Measurements from ENCODE around the gene LZTR1. TPM values are rescaled to one million over a fixed set of nuclear protein-coding genes. Genes with fewer than 3 reads are reported as not detected.

LZTR1 gene
- total and polyA plus RNA-seq, 2 donors (not counting 3 experiments of a cell fraction or from before 2014, with no cell fraction given), result 56.6 to 86.8 TPM

DNA sequence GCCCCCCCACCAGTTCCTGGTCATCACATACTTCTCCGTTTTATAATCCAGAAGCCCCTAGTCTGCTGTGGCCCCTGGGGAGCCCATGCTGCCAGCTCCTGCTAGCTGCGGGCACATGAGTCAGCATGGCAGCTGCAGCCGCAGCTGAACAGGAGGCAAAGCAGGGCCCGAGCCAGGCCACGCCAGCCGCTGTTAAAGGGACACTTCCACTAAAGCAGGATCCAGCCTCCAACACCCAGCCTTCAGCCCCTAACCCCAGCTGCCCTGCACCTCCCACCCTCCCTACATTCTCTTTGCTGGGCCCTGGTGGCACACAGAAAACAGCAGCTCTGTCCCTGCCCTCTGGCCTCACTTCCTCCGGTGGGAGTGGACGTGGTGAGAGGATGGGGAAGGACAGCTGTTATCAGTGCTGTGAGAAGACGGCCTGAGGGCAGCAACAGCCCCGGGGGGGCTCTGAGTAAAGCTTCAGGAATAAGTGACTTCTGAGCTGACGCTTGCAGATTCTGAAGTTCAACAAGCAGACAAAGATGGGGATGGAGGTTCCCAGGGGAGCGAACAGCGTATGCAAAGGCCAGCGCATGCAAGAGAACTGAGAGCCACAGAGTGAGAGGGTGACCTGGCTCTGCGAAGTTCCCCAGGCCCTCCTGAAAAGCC lies 63.0 kb downstream of the LZTR1 start:
- no peaks in the 10 kb centered on the region for H3K27me3 ChIP-seq (ENCODE audit: control insufficient read depth in 2 of 2, insufficient read depth in 2 of 2, low read length in 2 of 2)
- no peaks in the 10 kb centered on the region for H3K9me3 ChIP-seq (replicated peaks; ENCODE audit: control insufficient read depth, insufficient read depth, low read length)
- dilution Hi-C loops (cut with MboI; ENCODE audit: extremely low pct_ligation_motif_present, low sequenced_read_pairs), result no loop called here
- intact Hi-C loops (cut with micrococcal nuclease), result loop anchor here (1.0 to 2.0 kb wide), 2 partner anchors 30 to 43 kb away; partner anchors contain the start of genes P2RX6 and THAP7
- no peaks in the 10 kb centered on the region for H3K9me1 ChIP-seq (replicated peaks; ENCODE audit: control insufficient read depth, extremely low read depth, insufficient read depth, low read length)
- peak overlapping the region; percentile 90 for H2AFZ ChIP-seq (ENCODE audit: low read depth, low read length)
- FAIRE-seq, result peak; percentile 15
- peaks cover 5% of the 10 kb centered on the region for H3K4me1 ChIP-seq (ENCODE audit: control insufficient read depth, extremely low read depth, insufficient read depth, low read length)
- BruUV-seq (replicated peaks), result no TSS peak
- H3K79me2 ChIP-seq (ENCODE audit: control insufficient read depth, insufficient read depth, low read length), result no peaks in the 10 kb centered on the region
- H3K4me3 ChIP-seq (replicated peaks in 1 of 3; ENCODE audit: insufficient read depth in 1 of 3, low read depth in 1 of 3, low read length in 3 of 3), result peak overlapping the region in 1 of 3 experiments; percentile 30
- ChIA-PET POLR2A (no interaction called here), CTCF (interaction anchor here (1.5 kb wide), 2 partner anchors 57 to 58 kb away, joined by 3 read pairs; no protein-coding TSS in a partner anchor)
- no peak overlapping the region for H3K27ac ChIP-seq (ENCODE audit: insufficient read depth, low read depth, low read length)
- TF ChIP-seq, protein P1, sequence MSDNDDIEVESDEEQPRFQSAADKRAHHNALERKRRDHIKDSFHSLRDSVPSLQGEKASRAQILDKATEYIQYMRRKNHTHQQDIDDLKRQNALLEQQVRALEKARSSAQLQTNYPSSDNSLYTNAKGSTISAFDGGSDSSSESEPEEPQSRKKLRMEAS (IDR thresholded peaks at IDR 0.05; ENCODE audit: insufficient read depth, insufficient read length), result no peak
- TF ChIP-seq JUN (IDR thresholded peaks at IDR 0.05; ENCODE audit: borderline replicate concordance, insufficient read depth, insufficient read length, low read depth) (no peak), MYC (IDR thresholded peaks at IDR 0.05; ENCODE audit: low read depth, low read length) (no peak), GATA2 (IDR thresholded peaks at IDR 0.05; ENCODE audit: insufficient read depth, insufficient read length, low read depth, low read length) (no peak), FOS (IDR thresholded peaks at IDR 0.05; ENCODE audit: borderline replicate concordance, insufficient read depth, low read length) (no peak), POLR2AphosphoS5 (IDR thresholded peaks at IDR 0.05; ENCODE audit: insufficient read depth, low read depth, low read length) (no peak), POLR2A (IDR thresholded peaks at IDR 0.05; ENCODE audit: low read depth, low read length) (no peak), EZH2 (IDR thresholded peaks at IDR 0.05; ENCODE audit: borderline replicate concordance, low read depth, low read length, severe bottlenecking) (no peak)
- TF ChIP-seq, protein P2, sequence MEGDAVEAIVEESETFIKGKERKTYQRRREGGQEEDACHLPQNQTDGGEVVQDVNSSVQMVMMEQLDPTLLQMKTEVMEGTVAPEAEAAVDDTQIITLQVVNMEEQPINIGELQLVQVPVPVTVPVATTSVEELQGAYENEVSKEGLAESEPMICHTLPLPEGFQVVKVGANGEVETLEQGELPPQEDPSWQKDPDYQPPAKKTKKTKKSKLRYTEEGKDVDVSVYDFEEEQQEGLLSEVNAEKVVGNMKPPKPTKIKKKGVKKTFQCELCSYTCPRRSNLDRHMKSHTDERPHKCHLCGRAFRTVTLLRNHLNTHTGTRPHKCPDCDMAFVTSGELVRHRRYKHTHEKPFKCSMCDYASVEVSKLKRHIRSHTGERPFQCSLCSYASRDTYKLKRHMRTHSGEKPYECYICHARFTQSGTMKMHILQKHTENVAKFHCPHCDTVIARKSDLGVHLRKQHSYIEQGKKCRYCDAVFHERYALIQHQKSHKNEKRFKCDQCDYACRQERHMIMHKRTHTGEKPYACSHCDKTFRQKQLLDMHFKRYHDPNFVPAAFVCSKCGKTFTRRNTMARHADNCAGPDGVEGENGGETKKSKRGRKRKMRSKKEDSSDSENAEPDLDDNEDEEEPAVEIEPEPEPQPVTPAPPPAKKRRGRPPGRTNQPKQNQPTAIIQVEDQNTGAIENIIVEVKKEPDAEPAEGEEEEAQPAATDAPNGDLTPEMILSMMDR (IDR thresholded peaks at IDR 0.05; ENCODE audit: extremely low read depth in 1 of 2, insufficient read depth in 1 of 2, low read depth in 1 of 2, low read length in 2 of 2), result no peak
- DNase-seq (ENCODE audit: low read depth, low spot score), result no peak
- H3K36me3 ChIP-seq (ENCODE audit: control insufficient read depth in 2 of 2, extremely low read depth in 1 of 2, insufficient read depth in 2 of 2, low read length in 2 of 2), result no peaks in the 10 kb centered on the region
- no peaks in the 10 kb centered on the region for H4K20me1 ChIP-seq (replicated peaks; ENCODE audit: control insufficient read depth, extremely low read depth, insufficient read depth, low read length)
- peak overlapping the region; percentile 77 for H3K4me2 ChIP-seq (ENCODE audit: insufficient read depth, low read length)
- no peak overlapping the region for H3K9ac ChIP-seq (replicated peaks; ENCODE audit: extremely low read depth, insufficient read depth, low read length)

Data from endothelial cell of umbilical vein (primary cell).